Left hindlimb (tissue), 1 donor: ENCODE results near the gene CPB2.

Source experiments
- DNase-seq: peaks from one replicate; pipeline ENCODE4 v3.0.0-alpha.2; 2018

The CPB2 gene

GRCh38 chr13:46126552-46127357 lies 21.9 kb upstream of the CPB2 start:
- DNase-seq: no peak

- DNase-seq: no peak
Observed at GRCh38 chr13:46126056-46126455, 21.2 kb upstream of the CPB2 start.

DNA sequence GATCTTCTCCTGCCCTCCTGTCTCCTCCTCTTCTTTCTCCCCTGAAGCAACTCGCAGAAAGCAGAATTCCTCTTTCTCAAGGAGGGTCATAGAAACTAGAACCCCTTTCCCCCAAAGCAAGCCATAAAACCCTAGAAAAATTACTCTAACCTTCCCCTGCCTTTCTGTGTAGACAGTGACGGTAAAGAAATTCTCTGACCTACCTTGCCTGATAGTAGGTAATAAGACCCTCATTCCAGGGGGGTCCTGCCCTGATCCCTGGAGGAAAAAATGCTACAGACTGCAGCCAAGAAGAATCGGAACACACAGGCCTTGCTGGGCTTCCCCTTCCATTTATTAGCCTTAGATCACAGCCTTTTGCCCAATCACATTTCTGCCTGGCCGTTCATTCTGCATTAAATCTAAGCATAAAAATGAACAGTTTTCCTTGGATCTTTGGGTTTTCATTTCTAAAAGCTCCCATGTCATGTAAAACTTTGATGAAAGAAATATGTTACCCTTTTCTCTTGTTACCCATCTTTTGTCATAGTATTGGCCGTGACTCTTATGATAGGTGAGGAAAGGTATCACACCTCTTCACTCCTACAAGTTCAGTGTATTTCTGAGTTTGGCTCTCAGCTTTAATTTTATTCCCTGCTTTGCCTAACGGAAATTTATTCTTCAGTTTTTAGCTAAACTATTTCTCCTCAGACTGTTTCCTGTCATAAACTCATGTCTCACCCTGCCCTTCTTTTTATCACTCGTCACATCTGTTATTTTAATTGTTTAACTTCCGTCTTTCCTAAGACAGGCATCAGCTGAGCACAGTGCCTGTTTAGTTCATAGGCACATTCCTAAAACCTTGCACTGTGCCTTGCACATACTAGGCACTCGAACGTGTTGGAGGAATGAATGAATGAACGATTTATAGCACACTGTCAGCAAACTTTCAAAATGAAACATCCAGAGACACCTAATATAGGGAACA lies 20.4 kb upstream of the CPB2 start:
- no peak for DNase-seq

- no peak for DNase-seq
Observed at GRCh38 chr13:46124531-46124966, 19.7 kb upstream of the CPB2 start.

DNA sequence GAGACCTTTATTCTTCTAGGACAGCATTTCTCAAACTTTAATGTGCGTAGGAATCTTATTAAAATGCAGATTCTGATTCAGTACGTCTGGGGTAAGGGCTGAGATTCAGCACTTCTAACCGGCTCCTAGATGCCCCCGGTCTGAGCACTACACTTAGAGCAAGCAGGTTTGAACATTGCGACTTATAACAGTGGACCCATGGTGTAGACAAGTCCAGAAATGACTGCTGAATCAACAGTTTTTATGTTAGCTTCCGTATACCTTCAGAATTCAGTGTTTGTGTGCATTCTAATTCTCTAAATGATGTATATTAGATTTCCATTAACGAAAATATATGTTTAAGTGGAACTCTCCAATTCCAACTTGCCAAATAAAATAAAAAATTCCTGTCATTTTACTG lies 17.5 kb upstream of the CPB2 start:
- no peak for DNase-seq

DNA sequence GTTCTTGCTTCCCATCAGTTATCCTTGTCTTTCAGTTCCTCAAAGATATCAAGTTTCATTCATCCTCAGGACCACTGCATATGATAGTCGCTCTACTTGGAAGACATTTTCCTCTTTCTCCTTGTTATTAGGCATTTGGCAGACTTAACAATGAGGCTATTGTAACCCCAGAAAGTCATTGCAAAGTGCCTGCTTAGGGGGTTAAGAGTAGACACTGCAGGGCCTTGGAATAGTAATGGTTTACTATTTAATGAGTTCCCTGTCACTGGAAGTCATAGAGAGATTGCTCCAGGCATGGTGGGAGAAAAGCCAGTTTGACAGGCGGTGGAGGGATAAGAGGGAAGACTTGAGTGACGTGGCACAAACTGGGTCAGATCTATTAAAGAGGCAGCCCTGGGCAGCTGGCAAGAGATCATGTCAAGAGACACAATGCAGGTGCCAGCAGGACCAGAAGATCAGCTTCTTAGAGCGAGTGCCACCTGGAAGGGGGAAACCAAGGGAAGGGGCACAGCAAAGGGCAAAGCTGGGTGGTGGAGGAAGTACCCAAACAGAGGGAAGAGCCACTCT lies 16.8 kb upstream of the CPB2 start:
- no peak for DNase-seq

- DNase-seq: no peak
Observed at GRCh38 chr13:46121033-46121432, 16.2 kb upstream of the CPB2 start.

GRCh38 chr13:46119883-46120614 lies 15.2 kb upstream of the CPB2 start:
- no peak for DNase-seq

GRCh38 chr13:46116653-46117502 lies 12.0 kb upstream of the CPB2 start:
- no peak for DNase-seq

DNA sequence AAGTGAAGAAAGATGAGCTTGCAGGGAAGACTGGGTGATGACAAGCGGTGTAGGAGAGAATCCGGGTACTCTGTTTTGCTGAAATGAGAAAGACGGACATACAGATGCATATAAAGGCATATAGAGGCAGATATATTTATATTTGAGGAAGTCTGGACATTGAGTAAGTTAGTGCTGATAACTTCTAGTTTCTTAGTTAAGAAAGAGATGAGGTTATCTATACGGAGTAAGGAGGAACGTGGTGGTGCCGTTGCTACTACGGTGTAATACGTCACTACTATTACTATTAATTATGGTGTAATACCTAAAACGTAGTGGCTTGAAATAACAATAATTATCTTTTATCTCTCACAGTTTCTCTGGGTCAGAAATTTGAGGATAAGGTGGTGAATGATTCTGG lies 9.8 kb upstream of the CPB2 start:
- no peak for DNase-seq

DNA sequence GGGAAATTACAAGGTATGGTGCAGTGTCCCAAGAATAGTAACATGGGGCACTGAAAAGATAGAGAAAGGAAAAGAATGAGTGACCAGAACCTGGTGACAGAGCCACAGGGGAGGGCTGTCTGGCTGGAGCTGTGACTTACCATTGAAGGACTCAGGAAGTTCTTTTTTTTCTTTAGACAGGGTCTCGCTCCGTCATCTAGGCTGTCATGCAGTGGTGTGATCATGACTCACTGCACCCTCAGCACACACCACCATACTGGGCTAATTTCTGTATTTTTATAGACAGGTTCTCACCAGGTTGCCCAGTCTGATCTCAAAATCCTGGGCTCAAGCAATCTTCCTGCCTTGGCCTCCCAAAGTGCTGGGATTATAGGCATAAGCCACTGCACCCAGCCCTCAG lies 8.8 kb upstream of the CPB2 start:
- DNase-seq: no peak

DNA sequence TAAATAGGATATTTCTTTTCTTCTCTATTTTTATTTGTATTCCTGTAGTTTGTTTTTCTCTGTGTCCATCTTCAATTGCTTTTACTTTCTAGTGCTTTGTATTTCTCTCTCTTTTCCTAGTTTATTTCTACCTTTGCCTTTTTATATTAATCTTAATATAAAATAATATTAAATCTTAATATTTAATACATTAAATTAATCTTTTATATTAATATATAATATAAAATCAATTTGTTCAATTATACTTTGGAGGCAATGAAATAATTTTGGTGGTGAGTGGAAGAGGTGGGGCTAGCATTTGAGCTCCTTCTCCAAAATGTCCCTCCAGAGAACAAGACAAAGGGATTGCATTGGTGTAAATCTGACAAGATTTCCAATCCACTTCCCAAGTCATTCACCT lies 6.3 kb upstream of the CPB2 start:
- no peak for DNase-seq

DNA sequence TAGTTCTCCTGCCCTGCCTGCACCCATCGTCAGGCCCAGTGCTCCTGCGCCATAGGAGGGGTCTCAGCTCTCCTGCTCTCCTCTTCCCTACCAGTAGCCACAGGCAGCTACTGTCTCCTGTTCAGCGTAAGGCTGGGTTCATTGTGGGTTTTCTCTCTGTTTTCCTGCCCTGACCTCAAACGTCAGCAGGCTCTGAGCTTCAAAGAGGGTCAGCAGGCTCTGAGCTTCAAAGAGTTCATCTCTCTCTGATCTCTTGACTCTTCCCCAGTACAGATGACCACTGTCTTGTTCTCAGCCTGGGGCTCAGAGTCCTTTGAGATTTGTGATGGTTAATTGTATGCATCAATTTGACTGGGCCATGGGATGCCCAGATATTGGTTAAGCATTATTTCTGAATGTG lies 4.6 kb upstream of the CPB2 start:
- DNase-seq: no peak

- DNase-seq: no peak
Observed at GRCh38 chr13:46106839-46107371, 2.1 kb upstream of the CPB2 start.

DNA sequence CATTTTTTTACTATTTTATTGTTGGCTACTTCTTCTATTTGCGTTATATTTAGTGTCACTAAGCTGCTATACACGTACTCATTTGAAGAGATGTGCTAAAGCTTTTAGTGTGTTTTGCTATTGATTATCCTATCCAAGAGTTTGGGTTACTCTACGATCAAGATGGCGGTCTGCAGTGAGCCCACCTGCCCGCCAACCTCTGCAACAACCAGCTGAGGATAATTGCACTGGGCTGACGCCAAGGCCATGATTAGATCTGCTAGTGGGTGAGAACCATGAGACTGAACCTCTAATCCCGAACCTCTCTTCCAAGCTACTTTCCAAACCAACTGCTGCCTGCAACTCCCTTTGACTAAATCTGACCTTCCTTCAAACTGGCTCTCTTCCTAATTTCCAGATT lies 1.8 kb downstream of the CPB2 start:
- DNase-seq: no peak

DNA sequence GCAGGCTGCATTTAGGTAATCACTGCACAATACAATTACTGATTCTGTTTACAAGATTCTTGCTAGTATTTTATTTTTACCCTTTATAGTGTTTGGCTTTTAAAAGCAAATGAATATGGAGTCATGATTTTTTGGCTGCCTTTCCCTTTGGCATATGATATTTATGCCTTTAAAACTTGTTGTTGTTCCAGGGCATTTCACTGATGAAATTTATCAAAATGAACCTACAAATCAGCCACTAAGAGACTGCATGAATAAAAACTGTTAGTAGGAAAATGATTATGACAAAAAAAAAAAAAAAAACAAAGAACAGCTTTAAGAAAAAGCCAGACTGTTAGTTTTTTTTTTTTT lies 2.6 kb downstream of the CPB2 start:
- no peak for DNase-seq

GRCh38 chr13:46101484-46102254 lies 3.2 kb downstream of the CPB2 start:
- no peak for DNase-seq

DNA sequence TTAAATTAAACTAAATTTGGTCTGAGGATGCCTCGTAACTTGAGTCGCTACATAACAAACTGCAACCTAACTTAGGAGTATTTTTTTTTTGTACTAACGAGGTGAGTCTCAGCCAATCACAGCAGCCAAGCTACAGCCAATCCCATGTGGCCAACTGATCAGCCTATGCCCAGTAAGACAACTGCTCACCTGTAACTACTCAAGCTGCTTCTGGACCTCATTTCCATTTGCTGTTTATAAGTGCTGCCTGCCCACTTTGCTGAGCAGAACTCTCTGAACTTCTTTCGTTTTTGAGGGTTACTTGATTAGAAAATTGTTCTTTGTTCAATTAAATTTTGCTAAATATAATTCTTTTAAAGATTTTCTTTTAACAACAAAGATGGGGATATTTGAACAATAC lies 3.8 kb downstream of the CPB2 start:
- DNase-seq: no peak

GRCh38 chr13:46100191-46100815 lies 4.5 kb downstream of the CPB2 start:
- no peak for DNase-seq

DNA sequence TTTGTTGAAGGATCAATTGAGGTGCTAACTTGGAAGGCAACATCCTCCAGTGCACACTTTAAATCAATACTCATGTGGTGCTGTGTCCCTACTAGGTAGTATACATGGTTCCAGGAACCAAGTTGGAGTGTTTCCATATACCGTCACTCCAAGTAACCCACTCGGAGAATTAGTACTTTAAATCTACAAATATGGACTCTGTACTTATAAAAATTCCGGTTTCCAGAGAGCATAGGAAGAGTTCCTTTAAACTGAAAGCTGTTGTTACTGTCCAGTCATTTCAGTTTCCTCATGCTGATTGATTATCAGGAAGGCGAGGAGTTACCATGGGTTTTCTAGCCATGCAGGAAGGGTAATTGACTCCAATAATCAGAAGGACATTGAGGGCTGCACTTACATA lies 7.2 kb downstream of the CPB2 start:
- no peak for DNase-seq
